Measurements from ENCODE around the gene DNASE1.

DNA sequence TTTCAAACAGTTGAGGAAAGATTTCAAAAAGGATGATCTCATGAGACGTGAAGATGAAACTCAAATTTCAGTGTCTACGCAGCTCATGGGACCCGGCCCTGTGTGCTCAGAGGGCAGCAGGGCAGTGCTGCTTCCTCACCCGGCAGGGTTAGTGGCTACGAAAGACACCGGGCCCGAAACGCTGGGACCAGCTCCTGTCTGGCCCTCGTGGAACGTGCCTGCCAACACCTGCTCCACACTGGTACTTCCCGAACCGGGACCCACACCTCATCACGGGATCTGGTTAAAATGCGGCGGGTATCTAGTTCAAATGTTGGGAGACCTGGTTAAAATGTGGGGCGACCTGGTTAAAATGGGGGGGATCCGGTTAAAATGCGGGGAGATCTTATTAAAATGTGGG lies 18.7 kb downstream of the DNASE1 start:
- TF ChIP-seq POLR2A (IDR thresholded peaks at IDR 0.05; ENCODE audit: extremely low read depth, insufficient read length) (no peak), CTCF (IDR thresholded peaks at IDR 0.05; ENCODE audit: low read depth, low read length) (no peak)

Measured in NB4 (cell line).